Neuronal stem cell (in vitro differentiated cells): ENCODE measurements around the gene HEPACAM.

Experiments used
- DNase-seq: peaks from one replicate; pipeline ENCODE4 v3.0.0-alpha.2; 2013; ENCODE audit warnings: low spot score
- H2AFZ ChIP-seq: one replicate; pipeline ENCODE4 v1.6.1; 2013; ENCODE audit warnings: mild to moderate bottlenecking, low read length, inconsistent platforms
- H2AK5ac ChIP-seq: 2 replicates; pipeline ENCODE4 v1.6.1; 2013; ENCODE audit warnings: low read depth, mild to moderate bottlenecking, inconsistent platforms, low read length, moderate library complexity, mixed read lengths
- H2BK120ac ChIP-seq: 2 replicates; pipeline ENCODE4 v1.6.1; 2013; ENCODE audit warnings: low read depth, mild to moderate bottlenecking, inconsistent platforms, low read length, moderate library complexity, mixed read lengths
- H2BK12ac ChIP-seq: one replicate; pipeline ENCODE4 v1.6.1; 2013; ENCODE audit warnings: low read length, inconsistent platforms
- H2BK15ac ChIP-seq: 2 replicates; pipeline ENCODE4 v1.6.1; 2013; ENCODE audit warnings: mild to moderate bottlenecking, low read length, inconsistent platforms, mixed read lengths
- H2BK5ac ChIP-seq: one replicate; pipeline ENCODE4 v1.6.1; 2013; ENCODE audit warnings: inconsistent platforms, mild to moderate bottlenecking, low read length, moderate library complexity
- H3K14ac ChIP-seq: one replicate; pipeline ENCODE4 v1.6.1; 2013; ENCODE audit warnings: low read length, inconsistent platforms
- H3K18ac ChIP-seq: 2 replicates; pipeline ENCODE4 v1.6.1; 2013; ENCODE audit warnings: low read length, inconsistent platforms
- H3K23ac ChIP-seq: 2 replicates; pipeline ENCODE4 v1.6.1; 2013; ENCODE audit warnings: low read depth, mild to moderate bottlenecking, mixed read lengths, low read length, inconsistent platforms; ENCODE audit not compliant: poor library complexity
- H3K27ac ChIP-seq: replicated peaks from 3 replicates; pipeline ENCODE4 v1.5.1; 2013; ENCODE audit warnings: low read length, inconsistent platforms
- H3K27me3 ChIP-seq, 3 experiments: 2 replicates each; pipeline ENCODE4 v1.6.1; 2013; ENCODE audit warnings: low read length in 3 of 3, mild to moderate bottlenecking in 2 of 3, inconsistent platforms in 1 of 3, low read depth in 1 of 3, mixed read lengths in 1 of 3, moderate library complexity in 1 of 3; ENCODE audit not compliant: control insufficient read depth in 3 of 3, insufficient read depth in 3 of 3
- H3K36me3 ChIP-seq, 2 donors: replicated peaks in 1 of 2; 2 replicates each; pipeline ENCODE4 v1.6.1; 2013; ENCODE audit warnings: low read length in 2 of 2; ENCODE audit not compliant: control insufficient read depth in 2 of 2, insufficient read depth in 2 of 2
- H3K4ac ChIP-seq: 2 replicates; pipeline ENCODE4 v1.6.1; 2013; ENCODE audit warnings: inconsistent platforms, mild to moderate bottlenecking, low read length, moderate library complexity
- H3K4me1 ChIP-seq, 2 donors: 1 replicate in 1 of 2; 2 replicates in 1 of 2; pipeline ENCODE4 v1.6.1; 2013; ENCODE audit warnings: low read length in 2 of 2, low read depth in 1 of 2; ENCODE audit not compliant: control insufficient read depth in 2 of 2, insufficient read depth in 1 of 2
- H3K4me2 ChIP-seq: one replicate; pipeline ENCODE4 v1.6.1; 2013; ENCODE audit warnings: mild to moderate bottlenecking, low read length, inconsistent platforms; ENCODE audit not compliant: insufficient read depth, poor library complexity, severe bottlenecking
- H3K4me3 ChIP-seq, 2 donors: 2 replicates each; pipeline ENCODE4 v1.5.1; 2013; ENCODE audit warnings: low read length in 2 of 2, mild to moderate bottlenecking in 2 of 2, inconsistent platforms in 1 of 2, moderate library complexity in 1 of 2
- H3K79me1 ChIP-seq: one replicate; pipeline ENCODE4 v1.6.1; 2013; ENCODE audit warnings: low read depth, mild to moderate bottlenecking, inconsistent platforms, low read length, moderate library complexity
- H3K9ac ChIP-seq: one replicate; pipeline ENCODE4 v1.6.1; 2013; ENCODE audit warnings: mild to moderate bottlenecking, low read depth, low read length, inconsistent platforms; ENCODE audit not compliant: poor library complexity
- H3K9me3 ChIP-seq, 2 donors: replicated peaks in 1 of 2; 2 replicates each; pipeline versions ENCODE3 to v1.6.1; 2013; ENCODE audit warnings: low read length in 2 of 2, mild to moderate bottlenecking in 2 of 2, inconsistent platforms in 1 of 2, low read depth in 1 of 2, mixed read lengths in 1 of 2, moderate library complexity in 1 of 2; ENCODE audit not compliant: control insufficient read depth in 2 of 2, insufficient read depth in 1 of 2
- H4K8ac ChIP-seq: one replicate; pipeline ENCODE4 v1.6.1; 2013; ENCODE audit warnings: low read depth, mild to moderate bottlenecking, inconsistent platforms, low read length, moderate library complexity
- H4K91ac ChIP-seq: one replicate; pipeline ENCODE4 v1.6.1; 2013; ENCODE audit warnings: low read length, low read depth, mild to moderate bottlenecking, inconsistent platforms; ENCODE audit not compliant: poor library complexity
- WGBS, 2 donors: extraction: QIAGEN DNeasy Blood & Tissue Kit; methylation state at CpG; one replicate each; pipeline ENCODE4 v1.1.7; 2013; ENCODE audit warnings: missing lambda C conversion rate in 2 of 2, mixed read lengths in 1 of 2; ENCODE audit not compliant: insufficient read length in 2 of 2, insufficient replicate concordance in 1 of 2; ENCODE audit errors: extremely low coverage in 2 of 2; 5-methylcytosine and 5-hydroxymethylcytosine counted together

HEPACAM gene

GRCh38 chr11:124920870-124921609, 14.8 kb downstream of the HEPACAM start:
- H4K91ac ChIP-seq: no peak overlapping the region
- H3K27ac ChIP-seq: no peak overlapping the region
- H2BK12ac ChIP-seq: no peak overlapping the region
- peak overlapping the region; percentile 36 to 80 for H3K4me3 ChIP-seq
- peak overlapping the region; percentile 86 for H3K4me2 ChIP-seq
- peak overlapping the region; percentile 60 for H2BK15ac ChIP-seq
- H3K36me3 ChIP-seq: no peaks in the 10 kb centered on the region
- peak overlapping the region; percentile 89 for H2AFZ ChIP-seq
- H3K14ac ChIP-seq: no peak overlapping the region
- no peak overlapping the region for H3K4ac ChIP-seq
- H3K4me1 ChIP-seq: peaks cover 0 to 6% of the 10 kb centered on the region in 2 donors
- peak overlapping the region; percentile 78 for H3K9ac ChIP-seq
- peak overlapping the region; percentile 91 for H3K18ac ChIP-seq
- WGBS, 2 donors: no CpG with 5 or more reads among the region's 82 CpGs
- peaks cover 0 to 79% (median 9%) of the 10 kb centered on the region in 3 experiments for H3K27me3 ChIP-seq
- peak overlapping the region; percentile 93 for H2BK120ac ChIP-seq
- DNase-seq: peak; percentile 52
- H4K8ac ChIP-seq: no peak overlapping the region
- H2AK5ac ChIP-seq: no peak overlapping the region
- no peaks in the 10 kb centered on the region for H3K79me1 ChIP-seq
- H3K23ac ChIP-seq: no peak overlapping the region
- H2BK5ac ChIP-seq: no peak overlapping the region
- peaks cover 4 to 16% of the 10 kb centered on the region in 2 donors for H3K9me3 ChIP-seq

- Histone ChIP-seq H2AK5ac (no peak overlapping the region), H3K14ac (no peak overlapping the region), H3K4me1 (peaks cover 0 to 6% of the 10 kb centered on the region in 2 donors), H3K9ac (no peak overlapping the region), H2BK12ac (no peak overlapping the region), H2BK15ac (no peak overlapping the region), H3K18ac (peak overlapping the region; percentile 56), H3K4ac (no peak overlapping the region), H3K36me3 (no peaks in the 10 kb centered on the region), H3K27ac (no peak overlapping the region), H2AFZ (peak overlapping the region; percentile 89), H3K23ac (no peak overlapping the region), H3K4me2 (peak overlapping the region; percentile 86), H3K79me1 (no peaks in the 10 kb centered on the region), H2BK5ac (no peak overlapping the region), H3K9me3 (peaks cover 4 to 16% of the 10 kb centered on the region in 2 donors), H3K27me3 (peaks cover 0 to 77% (median 9%) of the 10 kb centered on the region in 3 experiments), H3K4me3 (peak overlapping the region in 1 of 2 donors; percentile 36), H4K8ac (no peak overlapping the region), H2BK120ac (peak overlapping the region; percentile 93), H4K91ac (no peak overlapping the region)
- no CpG with 5 or more reads among the region's 5 CpGs for WGBS, 2 donors
- no peak for DNase-seq
Measured at GRCh38 chr11:124920356-124920755, 15.5 kb downstream of the HEPACAM start.

GRCh38 chr11:124919898-124920297, 15.9 kb downstream of the HEPACAM start:
- H3K23ac ChIP-seq: no peak overlapping the region
- H2BK15ac ChIP-seq: no peak overlapping the region
- DNase-seq: no peak
- H2AFZ ChIP-seq: no peak overlapping the region
- no peak overlapping the region for H2BK5ac ChIP-seq
- H4K91ac ChIP-seq: no peak overlapping the region
- no peaks in the 10 kb centered on the region for H3K79me1 ChIP-seq
- WGBS, 2 donors: no CpG with 5 or more reads among the region's 2 CpGs
- H3K4me2 ChIP-seq: no peak overlapping the region
- H3K18ac ChIP-seq: no peak overlapping the region
- no peak overlapping the region for H3K4ac ChIP-seq
- peaks cover 4 to 16% of the 10 kb centered on the region in 2 donors for H3K9me3 ChIP-seq
- H2BK120ac ChIP-seq: no peak overlapping the region
- H3K27ac ChIP-seq: no peak overlapping the region
- peaks cover 0 to 73% (median 9%) of the 10 kb centered on the region in 3 experiments for H3K27me3 ChIP-seq
- no peak overlapping the region for H2AK5ac ChIP-seq
- H2BK12ac ChIP-seq: no peak overlapping the region
- H3K4me3 ChIP-seq: no peak overlapping the region
- no peak overlapping the region for H3K14ac ChIP-seq
- peaks cover 0 to 6% of the 10 kb centered on the region in 2 donors for H3K4me1 ChIP-seq
- H3K9ac ChIP-seq: no peak overlapping the region
- no peaks in the 10 kb centered on the region for H3K36me3 ChIP-seq
- H4K8ac ChIP-seq: no peak overlapping the region

- no peak within 1 kb of the TSS for H3K27ac ChIP-seq
- H3K14ac ChIP-seq: no peak within 1 kb of the TSS
- no peak within 1 kb of the TSS for H2BK15ac ChIP-seq
- peaks cover 0 to 6% of the 10 kb centered on the region in 2 donors for H3K4me1 ChIP-seq
- H3K79me1 ChIP-seq: no peaks in the 10 kb centered on the region
- no peak within 1 kb of the TSS for H3K9ac ChIP-seq
- no peak within 1 kb of the TSS for H3K4me3 ChIP-seq
- no peak for DNase-seq
- no peak within 1 kb of the TSS for H2BK5ac ChIP-seq
- H3K36me3 ChIP-seq: no peaks in the 10 kb centered on the region
- H4K8ac ChIP-seq: no peak within 1 kb of the TSS
- no peak within 1 kb of the TSS for H3K4me2 ChIP-seq
- H3K4ac ChIP-seq: no peak within 1 kb of the TSS
- 100% methylated on average over 2 of the region's 3 CpGs for WGBS, 2 donors
- no peak within 1 kb of the TSS for H3K23ac ChIP-seq
- peaks cover 0 to 64% (median 9%) of the 10 kb centered on the region in 3 experiments for H3K27me3 ChIP-seq
- H3K9me3 ChIP-seq: peaks cover 4 to 16% of the 10 kb centered on the region in 2 donors
- H2BK120ac ChIP-seq: no peak within 1 kb of the TSS
- H4K91ac ChIP-seq: no peak within 1 kb of the TSS
- H3K18ac ChIP-seq: no peak within 1 kb of the TSS
- H2AFZ ChIP-seq: no peak within 1 kb of the TSS
- no peak within 1 kb of the TSS for H2BK12ac ChIP-seq
- H2AK5ac ChIP-seq: no peak within 1 kb of the TSS
Measured at GRCh38 chr11:124918950-124919349, 16.9 kb downstream of the HEPACAM start, which contains the start of gene HEPN1. Gene HEPN1 (plus strand): TSS chr11:124919250.
